Activated T-cell treated with anti-CD3 and anti-CD28 coated beads, Interleukin-2, amount 50 U/mL, for 24 hours (primary cell): ENCODE data around the gene PRKAG2.

Source experiments
- DNase-seq: peaks from one replicate; pipeline ENCODE4 v3.0.0-alpha.2; 2020
- H3K27ac Mint-ChIP-seq: 2 replicates; pipeline ENCODE4 v1.8.0; 2020; ENCODE audit warnings: mild to moderate bottlenecking, mixed read lengths
- H3K27me3 Mint-ChIP-seq: 2 replicates; pipeline ENCODE4 v1.8.0; 2020; ENCODE audit warnings: mixed read lengths
- H3K36me3 Mint-ChIP-seq: 2 replicates; pipeline ENCODE4 v1.8.0; 2020; ENCODE audit warnings: low read depth, mixed read lengths
- H3K4me1 Mint-ChIP-seq: 2 replicates; pipeline ENCODE4 v1.8.0; 2020; ENCODE audit warnings: low read depth, mixed read lengths
- H3K4me3 Mint-ChIP-seq: 2 replicates; pipeline ENCODE4 v1.8.0; 2020; ENCODE audit warnings: mild to moderate bottlenecking, moderate library complexity, mixed read lengths
- H3K9me3 Mint-ChIP-seq: 2 replicates; pipeline ENCODE4 v1.8.0; 2020; ENCODE audit warnings: mixed read lengths

Gene PRKAG2

DNA sequence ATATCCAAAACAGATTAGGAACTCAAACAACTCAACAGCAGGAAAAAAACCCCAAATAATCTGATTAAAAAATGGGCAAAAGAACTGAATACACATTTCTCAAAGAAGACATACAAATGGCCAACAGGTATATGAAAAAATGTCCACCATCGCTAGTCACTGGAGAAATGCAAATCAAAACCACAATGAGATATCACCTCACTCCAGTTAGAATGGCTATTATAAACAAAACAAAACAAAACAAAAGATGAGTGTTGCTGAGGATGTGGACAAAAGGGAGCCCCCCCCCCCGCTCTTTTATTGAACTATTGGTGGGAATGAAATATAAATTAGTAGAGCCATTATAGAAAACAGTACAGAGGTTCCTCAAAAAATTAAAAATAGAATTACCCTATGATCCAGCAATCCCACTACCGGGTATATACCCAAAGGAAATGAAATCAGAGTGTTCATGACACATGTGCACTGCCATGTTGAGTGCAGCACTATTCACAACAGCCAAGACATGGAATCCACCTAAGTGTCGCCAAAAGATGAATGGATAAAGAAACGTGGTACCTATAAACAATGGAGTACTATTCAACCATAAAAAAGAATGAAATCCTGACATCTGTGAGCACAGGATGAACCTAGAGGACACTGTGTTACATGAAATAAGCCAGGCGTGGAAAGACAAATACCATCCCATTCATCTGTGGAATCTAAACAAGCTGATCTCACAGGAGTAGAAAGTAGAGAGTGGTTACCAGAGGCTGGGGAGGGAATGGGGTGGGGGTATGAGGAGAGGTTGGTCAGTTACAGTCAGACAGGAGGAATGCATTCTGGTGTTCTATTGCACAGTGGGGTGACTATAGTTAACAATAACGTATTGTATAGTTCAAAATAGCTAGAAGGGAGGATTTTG is 279.1 kb downstream of the PRKAG2 start:
- no peaks in the 10 kb centered on the region for H3K9me3 Mint-ChIP-seq
- DNase-seq, result no peak
- no peaks in the 10 kb centered on the region for H3K27me3 Mint-ChIP-seq
- H3K4me1 Mint-ChIP-seq, result peaks cover 28% of the 10 kb centered on the region
- no peak overlapping the region for H3K4me3 Mint-ChIP-seq
- peaks cover 20% of the 10 kb centered on the region for H3K36me3 Mint-ChIP-seq
- no peak overlapping the region for H3K27ac Mint-ChIP-seq

GRCh38 chr7:151595702-151596350 is 281.1 kb downstream of the PRKAG2 start:
- no peak for DNase-seq
- Mint-ChIP-seq H3K4me1 (peaks cover 25% of the 10 kb centered on the region), H3K27ac (no peak overlapping the region), H3K4me3 (no peak overlapping the region), H3K27me3 (no peaks in the 10 kb centered on the region), H3K36me3 (peaks cover 26% of the 10 kb centered on the region), H3K9me3 (no peaks in the 10 kb centered on the region)

GRCh38 chr7:151592868-151593486 is 283.9 kb downstream of the PRKAG2 start:
- no peaks in the 10 kb centered on the region for H3K27me3 Mint-ChIP-seq
- peaks cover 31% of the 10 kb centered on the region for H3K36me3 Mint-ChIP-seq
- H3K27ac Mint-ChIP-seq, result no peak overlapping the region
- no peak overlapping the region for H3K4me3 Mint-ChIP-seq
- DNase-seq, result no peak
- peaks cover 12% of the 10 kb centered on the region for H3K4me1 Mint-ChIP-seq
- H3K9me3 Mint-ChIP-seq, result no peaks in the 10 kb centered on the region

GRCh38 chr7:151592330-151592729 is 284.6 kb downstream of the PRKAG2 start:
- Mint-ChIP-seq H3K4me3 (no peak overlapping the region), H3K27ac (no peak overlapping the region), H3K27me3 (no peaks in the 10 kb centered on the region), H3K36me3 (peaks cover 38% of the 10 kb centered on the region), H3K4me1 (peaks cover 6% of the 10 kb centered on the region), H3K9me3 (no peaks in the 10 kb centered on the region)
- DNase-seq, result no peak

- peaks cover 42% of the 10 kb centered on the region for H3K36me3 Mint-ChIP-seq
- H3K4me1 Mint-ChIP-seq, result peaks cover 2% of the 10 kb centered on the region
- no peaks in the 10 kb centered on the region for H3K27me3 Mint-ChIP-seq
- no peaks in the 10 kb centered on the region for H3K9me3 Mint-ChIP-seq
- no peak overlapping the region for H3K4me3 Mint-ChIP-seq
- no peak for DNase-seq
- H3K27ac Mint-ChIP-seq, result no peak overlapping the region
These were observed 285.0 kb downstream of the PRKAG2 start for GRCh38 chr7:151591866-151592265.

DNA sequence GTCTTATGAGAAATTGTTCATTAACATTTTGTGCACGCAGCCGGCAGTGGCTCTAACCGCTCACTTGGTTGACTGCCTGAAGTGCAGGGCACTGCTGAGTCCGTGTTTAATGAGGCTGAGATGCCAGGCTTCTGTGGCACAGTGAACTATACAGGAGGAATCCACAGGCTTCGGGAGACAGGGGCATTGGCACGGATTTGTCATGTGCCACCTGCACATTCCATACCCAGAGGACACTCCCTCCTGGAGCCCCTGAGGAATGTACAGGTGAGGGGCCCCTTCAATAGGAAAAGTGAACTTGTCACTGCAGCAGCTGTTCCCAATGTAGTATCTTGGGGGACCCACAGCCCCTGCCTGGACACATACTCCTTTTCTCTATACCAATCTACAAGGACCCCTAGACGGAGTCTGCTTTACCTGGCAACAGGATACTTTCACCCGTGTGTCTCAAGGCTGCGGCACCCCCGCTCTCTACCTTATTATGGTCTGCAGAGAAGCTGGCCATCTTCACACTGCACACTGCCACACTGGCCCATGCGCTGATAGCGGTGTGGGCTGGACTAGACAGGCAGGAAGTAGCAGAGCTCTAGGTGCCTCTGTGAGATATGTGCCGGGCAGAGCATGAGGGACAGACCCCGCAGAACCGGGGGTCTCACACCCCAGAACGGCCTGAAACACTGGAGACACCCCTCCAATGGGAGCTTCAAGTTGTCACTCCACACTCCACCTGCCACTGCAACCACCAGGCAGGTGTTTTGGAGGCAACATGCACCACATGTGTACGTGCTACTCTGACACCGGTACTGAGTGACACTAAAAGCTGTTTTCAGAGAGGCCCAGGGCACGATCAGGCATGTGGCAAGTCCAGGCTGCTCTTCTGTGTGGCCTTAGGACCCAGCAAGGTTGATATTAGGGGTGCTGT is 285.8 kb downstream of the PRKAG2 start:
- peaks cover 47% of the 10 kb centered on the region for H3K36me3 Mint-ChIP-seq
- no peaks in the 10 kb centered on the region for H3K27me3 Mint-ChIP-seq
- no peaks in the 10 kb centered on the region for H3K4me1 Mint-ChIP-seq
- no peak for DNase-seq
- H3K27ac Mint-ChIP-seq, result no peak overlapping the region
- no peak overlapping the region for H3K4me3 Mint-ChIP-seq
- no peaks in the 10 kb centered on the region for H3K9me3 Mint-ChIP-seq

DNA sequence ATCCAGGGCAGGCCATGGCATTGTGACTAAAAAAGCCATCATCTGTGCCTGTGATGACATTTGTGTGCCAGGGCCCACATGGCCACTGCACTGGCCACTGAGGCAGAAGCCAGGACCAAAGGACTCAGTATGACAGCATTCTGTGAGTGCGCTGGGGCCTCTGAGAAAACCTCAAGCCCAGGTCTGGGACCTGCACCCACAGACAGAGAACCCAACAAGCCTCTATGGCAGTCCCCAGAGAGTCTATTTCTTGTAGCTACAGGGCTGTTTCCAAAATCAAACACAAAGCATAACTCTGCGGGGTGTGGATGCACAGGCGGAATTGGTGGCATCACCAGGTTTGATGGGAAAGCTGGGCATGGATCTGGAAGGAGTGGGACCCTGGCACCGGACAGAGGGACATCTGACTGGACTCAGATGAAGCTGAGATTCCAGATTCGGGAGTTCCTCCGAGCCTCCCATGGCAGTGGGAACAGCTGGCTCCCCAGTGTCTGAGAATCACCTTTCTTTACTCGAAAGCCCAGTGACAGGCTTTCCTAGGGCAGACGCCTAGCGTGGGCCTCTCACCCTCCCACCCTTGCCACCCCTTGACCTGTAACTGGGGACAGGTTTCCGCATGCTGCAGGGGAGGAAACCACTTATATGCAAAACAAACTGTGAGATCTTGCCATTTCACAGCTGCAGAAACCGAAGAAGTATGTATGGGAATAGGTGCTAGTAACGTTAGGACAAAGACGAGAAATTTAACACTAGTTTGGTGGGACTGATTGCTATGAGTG is 286.7 kb downstream of the PRKAG2 start:
- Mint-ChIP-seq H3K4me1 (no peaks in the 10 kb centered on the region), H3K27ac (no peak overlapping the region), H3K27me3 (no peaks in the 10 kb centered on the region), H3K4me3 (no peak overlapping the region), H3K9me3 (no peaks in the 10 kb centered on the region), H3K36me3 (peaks cover 52% of the 10 kb centered on the region)
- DNase-seq, result no peak

DNA sequence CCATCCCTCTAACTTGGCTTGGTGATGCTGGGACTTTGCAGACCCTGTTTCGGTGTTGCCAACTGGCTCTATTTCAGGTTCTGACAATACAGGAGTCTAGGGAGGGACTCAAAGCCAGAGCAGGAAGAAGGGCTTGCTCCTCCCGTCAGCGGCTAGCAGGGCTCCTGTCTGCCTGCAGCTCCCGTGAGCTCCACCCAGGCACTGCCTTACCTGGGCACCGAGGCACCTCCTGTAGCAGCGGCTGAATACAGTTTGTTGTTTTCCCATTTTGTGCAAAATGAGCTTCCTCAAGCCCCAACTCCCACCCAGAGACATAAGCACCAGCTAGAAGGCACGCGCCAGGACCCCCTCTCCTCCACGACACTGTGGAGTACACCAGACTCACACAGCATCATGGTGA is 287.9 kb downstream of the PRKAG2 start:
- Mint-ChIP-seq H3K36me3 (peaks cover 52% of the 10 kb centered on the region), H3K27me3 (no peaks in the 10 kb centered on the region), H3K4me1 (no peaks in the 10 kb centered on the region), H3K9me3 (no peaks in the 10 kb centered on the region), H3K4me3 (no peak overlapping the region), H3K27ac (no peak overlapping the region)
- DNase-seq, result no peak

GRCh38 chr7:151586531-151587260 is 290.2 kb downstream of the PRKAG2 start:
- no peak for DNase-seq
- no peak overlapping the region for H3K27ac Mint-ChIP-seq
- H3K9me3 Mint-ChIP-seq, result no peaks in the 10 kb centered on the region
- peaks cover 36% of the 10 kb centered on the region for H3K36me3 Mint-ChIP-seq
- no peak overlapping the region for H3K4me3 Mint-ChIP-seq
- no peaks in the 10 kb centered on the region for H3K27me3 Mint-ChIP-seq
- H3K4me1 Mint-ChIP-seq, result no peaks in the 10 kb centered on the region

GRCh38 chr7:151585744-151586393 is 291.0 kb downstream of the PRKAG2 start:
- Mint-ChIP-seq H3K27ac (no peak overlapping the region), H3K9me3 (no peaks in the 10 kb centered on the region), H3K36me3 (peaks cover 38% of the 10 kb centered on the region), H3K4me1 (peaks cover 1% of the 10 kb centered on the region), H3K4me3 (no peak overlapping the region), H3K27me3 (no peaks in the 10 kb centered on the region)
- DNase-seq, result no peak

DNA sequence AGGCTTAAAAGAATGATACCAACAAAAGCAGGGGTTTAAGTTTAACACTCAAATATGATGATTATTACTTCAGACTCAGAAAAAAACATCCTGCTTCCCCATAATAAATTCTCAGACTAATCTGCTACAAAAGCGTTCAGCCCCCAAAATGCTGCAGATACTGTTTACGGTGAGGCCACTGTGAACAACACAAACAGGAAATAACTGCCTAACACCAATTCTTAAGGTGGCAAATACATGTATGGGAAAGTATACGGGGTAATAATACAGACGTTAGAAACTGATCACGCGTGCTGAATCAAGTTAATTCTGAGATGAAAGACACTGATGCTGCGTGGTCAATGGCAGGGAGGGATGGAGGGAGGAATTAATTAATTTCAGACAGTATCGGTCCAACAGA is 295.2 kb downstream of the PRKAG2 start:
- peaks cover 9% of the 10 kb centered on the region for H3K9me3 Mint-ChIP-seq
- H3K36me3 Mint-ChIP-seq, result peaks cover 36% of the 10 kb centered on the region
- no peak for DNase-seq
- H3K27ac Mint-ChIP-seq, result no peak overlapping the region
- H3K27me3 Mint-ChIP-seq, result no peaks in the 10 kb centered on the region
- peaks cover 1% of the 10 kb centered on the region for H3K4me1 Mint-ChIP-seq
- no peak overlapping the region for H3K4me3 Mint-ChIP-seq

- DNase-seq, result no peak
- Mint-ChIP-seq H3K4me1 (peaks cover 1% of the 10 kb centered on the region), H3K4me3 (no peak overlapping the region), H3K9me3 (peaks cover 9% of the 10 kb centered on the region), H3K27ac (no peak overlapping the region), H3K27me3 (no peaks in the 10 kb centered on the region), H3K36me3 (peaks cover 37% of the 10 kb centered on the region)
These were observed 297.3 kb downstream of the PRKAG2 start for GRCh38 chr7:151579644-151580043.

- no peaks in the 10 kb centered on the region for H3K4me1 Mint-ChIP-seq
- peaks cover 30% of the 10 kb centered on the region for H3K36me3 Mint-ChIP-seq
- H3K27ac Mint-ChIP-seq, result no peak overlapping the region
- H3K4me3 Mint-ChIP-seq, result no peak overlapping the region
- H3K27me3 Mint-ChIP-seq, result no peaks in the 10 kb centered on the region
- H3K9me3 Mint-ChIP-seq, result peaks cover 6% of the 10 kb centered on the region
- no peak for DNase-seq
These were observed 301.5 kb downstream of the PRKAG2 start for GRCh38 chr7:151575410-151575809.
